Astrocyte (in vitro differentiated cells and primary cell): Measurements from ENCODE around the gene ZNF618.

Experiments used
- CTCF ChIP-seq: IDR thresholded peaks from 2 replicates; pipeline ENCODE4 v1.5.1; 2011; ENCODE audit warnings: low read depth, mild to moderate bottlenecking, inconsistent platforms, low read length, moderate library complexity; ENCODE audit not compliant: insufficient read depth
- EZH2 ChIP-seq: IDR thresholded peaks from 2 replicates; pipeline ENCODE4 v1.6.1; 2012; ENCODE audit warnings: mild to moderate bottlenecking, low read length, inconsistent platforms; ENCODE audit not compliant: insufficient read depth

- TF ChIP-seq EZH2: no peak
- TF ChIP-seq CTCF: no peak
These were observed 200.4 kb downstream of the ZNF618 start for GRCh38 chr9:114076237-114077161.
